Endothelial cell of umbilical vein (primary cell): Measurements from ENCODE around the gene SLC45A2. TPM values are rescaled to one million over a fixed set of nuclear protein-coding genes. Genes with fewer than 3 reads are reported as not detected.

ENCODE experiments used
- BruUV-seq: library from RNA; stranded (reverse); fragments of 400-500 nt; replicated peaks from 2 replicates; lab custom pipeline; 2021; lab: Mats Ljungman, UMichigan
- CTCF ChIA-PET: fragments of 300-600, 350-600 bp; sonication (Branson Sonifier 250); formaldehyde crosslinking; loops from one replicate; lab custom pipeline; 2021; ENCODE audit warnings: antibody characterized with exemption, inconsistent platforms; lab: Charles Lee
- POLR2A ChIA-PET: fragments of 300-600, 350-600 bp; sonication (Branson Sonifier 250); formaldehyde crosslinking; loops from one replicate; lab custom pipeline; 2021; ENCODE audit warnings: antibody characterized with exemption, inconsistent platforms; lab: Charles Lee
- DNase-seq: peaks from one replicate; pipeline ENCODE4 v3.0.0-alpha.2; 2011; ENCODE audit warnings: low read depth, low spot score
- FAIRE-seq: peaks from 2 replicates; lab custom pipeline; 2011; peaks lifted over from hg19 to GRCh38; lab: Jason Lieb, UNC
- H2AFZ ChIP-seq: 2 replicates; pipeline ENCODE4 v1.6.0; 2012; ENCODE audit warnings: low read depth, low read length, control low read depth, inconsistent platforms
- H3K27ac ChIP-seq: 2 replicates; pipeline ENCODE4 v1.5.1; 2011; ENCODE audit warnings: low read depth, mild to moderate bottlenecking, control low read depth, low read length, moderate library complexity; ENCODE audit not compliant: insufficient read depth
- H3K27me3 ChIP-seq, 2 experiments: 2 replicates each; pipeline versions ENCODE4 v1.6.0 to v1.6.1; 2011; ENCODE audit warnings: low read length in 2 of 2, mixed read lengths in 1 of 2; ENCODE audit not compliant: control insufficient read depth in 2 of 2, insufficient read depth in 2 of 2
- H3K36me3 ChIP-seq, 2 experiments: 2 replicates in 1 of 2; 3 replicates in 1 of 2; pipeline ENCODE4 v1.5.1; 2011; ENCODE audit warnings: low read length in 2 of 2, mild to moderate bottlenecking in 1 of 2, moderate library complexity in 1 of 2; ENCODE audit not compliant: control insufficient read depth in 2 of 2, insufficient read depth in 2 of 2; ENCODE audit errors: extremely low read depth in 1 of 2
- H3K4me1 ChIP-seq: 3 replicates; pipeline ENCODE4 v1.5.1; 2011; ENCODE audit warnings: mild to moderate bottlenecking, low read length; ENCODE audit not compliant: control insufficient read depth, insufficient read depth; ENCODE audit errors: extremely low read depth
- H3K4me2 ChIP-seq: 2 replicates; pipeline ENCODE4 v1.6.1; 2011; ENCODE audit warnings: low read length, control low read depth, mixed read lengths; ENCODE audit not compliant: insufficient read depth
- H3K4me3 ChIP-seq, 3 experiments: fragments of 200-600 bp in 1 of 3; sonication (generic), shearing (Covaris generic) in 1 of 3; replicated peaks in 1 of 3; 2 replicates each; pipeline ENCODE4 v1.5.1; 2011 to 2016; ENCODE audit warnings: control low read depth in 3 of 3, low read length in 3 of 3, mild to moderate bottlenecking in 2 of 3, inconsistent platforms in 1 of 3, low read depth in 1 of 3, moderate library complexity in 1 of 3; ENCODE audit not compliant: insufficient read depth in 1 of 3
- H3K79me2 ChIP-seq: 2 replicates; pipeline ENCODE4 v1.6.0; 2012; ENCODE audit warnings: low read length, inconsistent platforms; ENCODE audit not compliant: control insufficient read depth, insufficient read depth
- H3K9ac ChIP-seq: replicated peaks from 2 replicates; pipeline ENCODE3; 2011; ENCODE audit warnings: low read length, control low read depth; ENCODE audit not compliant: insufficient read depth; ENCODE audit errors: extremely low read depth
- H3K9me1 ChIP-seq: replicated peaks from 3 replicates; pipeline ENCODE4 v1.6.0; 2011; ENCODE audit warnings: mild to moderate bottlenecking, low read length; ENCODE audit not compliant: control insufficient read depth, insufficient read depth; ENCODE audit errors: extremely low read depth
- H3K9me3 ChIP-seq: replicated peaks from 2 replicates; pipeline ENCODE4 v1.5.1; 2012; ENCODE audit warnings: low read length, inconsistent platforms; ENCODE audit not compliant: control insufficient read depth, insufficient read depth
- H4K20me1 ChIP-seq: replicated peaks from 2 replicates; pipeline ENCODE3; 2011; ENCODE audit warnings: mild to moderate bottlenecking, low read length; ENCODE audit not compliant: control insufficient read depth, insufficient read depth; ENCODE audit errors: extremely low read depth
- CTCF ChIP-seq, 2 donors: IDR thresholded peaks; 1 replicate in 1 of 2; 2 replicates in 1 of 2; pipeline ENCODE4 v1.5.1; 2011; ENCODE audit warnings: low read length in 2 of 2, mild to moderate bottlenecking in 2 of 2, moderate library complexity in 2 of 2, control low read depth in 1 of 2, inconsistent platforms in 1 of 2, low read depth in 1 of 2; ENCODE audit not compliant: insufficient read depth in 1 of 2; ENCODE audit errors: extremely low read depth in 1 of 2
- EZH2 ChIP-seq: IDR thresholded peaks from 2 replicates; pipeline ENCODE4 v1.6.1; 2012; ENCODE audit warnings: borderline replicate concordance, low read depth, mild to moderate bottlenecking, moderate library complexity, low read length, inconsistent platforms; ENCODE audit not compliant: severe bottlenecking
- FOS ChIP-seq: IDR thresholded peaks from 2 replicates; pipeline ENCODE4 v1.6.1; 2011; ENCODE audit warnings: mild to moderate bottlenecking, low read length, moderate library complexity, borderline replicate concordance; ENCODE audit not compliant: insufficient read depth
- GATA2 ChIP-seq: IDR thresholded peaks from 2 replicates; pipeline ENCODE4 v1.7.0; 2011; ENCODE audit warnings: low read depth, mild to moderate bottlenecking, moderate library complexity, mixed read lengths, low read length; ENCODE audit not compliant: insufficient read length, insufficient read depth
- JUN ChIP-seq: IDR thresholded peaks from 2 replicates; pipeline ENCODE4 v1.6.1; 2011; ENCODE audit warnings: borderline replicate concordance, low read depth; ENCODE audit not compliant: insufficient read length, insufficient read depth
- MAX ChIP-seq: IDR thresholded peaks from 2 replicates; pipeline ENCODE4 v1.6.1; 2011; ENCODE audit not compliant: insufficient read depth, insufficient read length
- MYC ChIP-seq: IDR thresholded peaks from one replicate; pipeline ENCODE4 v1.6.1; 2011; ENCODE audit warnings: mild to moderate bottlenecking, low read depth, low read length
- POLR2A ChIP-seq: IDR thresholded peaks from 2 replicates; pipeline ENCODE4 v1.6.1; 2012; ENCODE audit warnings: low read depth, mild to moderate bottlenecking, control low read depth, low read length
- POLR2AphosphoS5 ChIP-seq: IDR thresholded peaks from 2 replicates; pipeline ENCODE4 v1.6.1; 2012; ENCODE audit warnings: low read depth, mild to moderate bottlenecking, control low read depth, low read length, moderate library complexity; ENCODE audit not compliant: insufficient read depth
- dilution Hi-C: fragments of 300-500 bp; cut with MboI; formaldehyde crosslinking; loops from one replicate; pipeline ENCODE4 v1.15.0; 2019; ENCODE audit warnings: low sequenced_read_pairs; ENCODE audit not compliant: extremely low pct_ligation_motif_present
- intact Hi-C: fragments of 100-400 bp; cut with micrococcal nuclease; formaldehyde crosslinking; loops from one replicate; pipeline ENCODE4 v1.10.0; 2022
- polyA plus RNA-seq, 4 experiments: library from polyadenylated mRNA; depleted of rRNA in 3 of 4; stranded (reverse) in 3 of 4; unstranded in 1 of 4; fragments of >200 nt; gene quantifications; 2 replicates each; pipeline versions ENCODE4 v1.2.1 to v1.2.3, GENCODE V29; 2011 to 2012; ENCODE audit warnings: missing spikeins in 1 of 4
- total RNA-seq: library from RNA; stranded (reverse); gene quantifications from 2 replicates; pipeline ENCODE4 v1.2.3, GENCODE V29; 2021

Gene SLC45A2
- total and polyA plus RNA-seq, 2 donors (not counting 3 experiments of a cell fraction or from before 2014, with no cell fraction given): not detected

- no peaks in the 10 kb centered on the region for H3K36me3 ChIP-seq
- ChIA-PET POLR2A (no interaction called here), CTCF (interaction anchor here (1.1 kb wide), 1 partner anchor 16 kb away, joined by 3 read pairs; no protein-coding TSS in a partner anchor)
- no peak overlapping the region for H3K4me3 ChIP-seq
- BruUV-seq: no TSS peak
- no peaks in the 10 kb centered on the region for H4K20me1 ChIP-seq
- no peak overlapping the region for H3K27ac ChIP-seq
- dilution Hi-C loops (no loop called here), intact Hi-C loops (no loop called here)
- no peak overlapping the region for H3K9ac ChIP-seq
- no peaks in the 10 kb centered on the region for H3K9me1 ChIP-seq
- FAIRE-seq (no peak), DNase-seq (no peak)
- peaks cover 2 to 3% of the 10 kb centered on the region in 2 experiments for H3K27me3 ChIP-seq
- H3K4me1 ChIP-seq: no peaks in the 10 kb centered on the region
- TF ChIP-seq POLR2AphosphoS5 (no peak), GATA2 (no peak), FOS (no peak), MYC (no peak), EZH2 (no peak), POLR2A (no peak), JUN (no peak), MAX (no peak), CTCF (IDR thresholded peaks at IDR 0.05; ENCODE audit: extremely low read depth in 1 of 2, insufficient read depth in 1 of 2, low read depth in 1 of 2, low read length in 2 of 2) (no peak)
- no peaks in the 10 kb centered on the region for H3K79me2 ChIP-seq
- no peaks in the 10 kb centered on the region for H3K9me3 ChIP-seq
- no peak overlapping the region for H2AFZ ChIP-seq
- no peak overlapping the region for H3K4me2 ChIP-seq
Measured at GRCh38 chr5:34020726-34021125, 36.2 kb upstream of the SLC45A2 start.
